ENCODE results near the gene MAP2K6.

MAP2K6 gene

DNA sequence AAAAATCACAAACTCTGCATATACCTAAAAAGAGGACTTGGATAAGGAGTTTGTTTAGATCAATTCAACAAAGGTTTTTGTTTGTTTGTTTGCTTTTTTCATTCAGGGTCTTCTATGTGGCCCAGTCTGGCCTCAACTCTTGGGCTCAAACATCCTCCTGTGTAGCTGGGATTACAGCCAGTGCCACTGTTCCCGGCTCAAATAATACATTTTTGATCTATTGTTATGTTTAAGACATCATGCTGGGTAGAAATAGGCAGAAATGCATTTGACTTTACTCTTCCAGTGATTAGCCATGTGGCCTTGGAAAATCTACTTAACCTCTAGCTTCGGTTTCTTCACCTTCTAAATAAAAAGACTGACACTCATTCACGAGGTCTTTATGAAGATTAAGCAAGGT is 11.5 kb downstream of the MAP2K6 start:
- in situ Hi-C loops (cut with MboI; ENCODE audit: low sequenced_read_pairs) = no loop called here

DNA sequence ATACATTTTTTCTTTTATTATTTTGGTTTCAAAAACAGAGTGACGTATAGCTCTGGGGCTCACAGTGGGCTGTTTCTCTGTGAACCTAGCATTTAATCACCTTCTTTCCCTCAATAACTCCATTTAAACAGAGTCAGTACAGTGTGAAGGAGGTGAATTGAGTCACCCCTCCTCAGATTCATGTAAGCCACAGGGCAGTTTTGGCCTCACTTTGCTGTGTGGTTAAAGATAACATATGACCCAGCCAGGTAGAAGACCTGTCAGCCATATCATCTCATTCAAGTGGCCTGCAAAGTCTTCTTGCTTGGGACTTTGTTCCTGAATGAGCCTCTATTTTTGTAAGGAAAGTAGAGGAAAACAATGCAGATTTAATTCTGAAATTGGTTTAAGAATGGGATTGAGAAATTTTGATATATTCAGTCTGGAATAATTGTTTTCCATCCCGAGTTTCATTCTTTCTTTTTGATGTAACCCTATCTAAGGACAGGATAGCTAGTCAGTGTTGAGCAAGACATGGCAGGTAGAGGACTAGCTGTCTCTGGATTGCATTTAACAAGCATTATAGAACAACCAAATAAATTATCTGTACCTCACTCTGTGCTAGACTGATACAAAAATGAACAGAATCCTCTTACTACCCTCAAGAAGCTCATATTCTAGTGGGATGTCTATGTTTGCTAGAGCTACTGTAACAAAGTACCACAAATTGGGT is 13.1 kb downstream of the MAP2K6 start:
- in situ Hi-C loops (cut with MboI; ENCODE audit: low sequenced_read_pairs) = no loop called here

DNA sequence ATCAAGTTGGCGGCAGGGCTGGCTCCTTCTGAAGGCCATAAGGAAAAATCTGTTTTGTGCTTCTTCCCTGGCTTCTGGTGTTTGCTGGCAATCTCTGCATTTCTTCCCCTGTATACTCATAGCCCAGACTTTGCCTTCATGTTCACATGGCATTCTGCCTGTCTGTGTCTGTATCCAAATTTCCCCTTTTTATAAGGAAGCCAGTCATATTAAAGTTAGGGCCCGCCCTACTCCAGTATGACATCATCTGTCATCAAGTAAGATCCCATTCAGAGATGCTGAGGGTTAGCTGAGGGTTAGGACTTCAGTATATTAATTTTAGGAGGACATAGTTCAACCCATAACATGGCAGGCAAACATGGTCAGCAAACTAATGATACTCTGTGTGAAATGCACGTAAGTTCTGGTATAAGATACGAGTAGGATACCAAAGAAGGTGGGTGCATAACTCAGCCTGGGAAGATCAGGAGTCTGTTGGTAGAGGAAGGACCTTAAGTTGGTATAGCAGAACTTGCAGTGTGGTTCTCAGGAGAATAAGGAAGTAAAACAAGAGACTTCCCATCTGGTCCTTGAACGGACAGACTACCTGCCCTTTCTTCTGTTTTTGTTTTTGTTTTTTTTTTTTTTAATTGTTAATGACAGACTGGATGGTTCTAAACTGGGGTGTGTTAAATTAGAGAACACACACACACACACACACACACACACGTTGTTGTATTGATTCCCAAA is 13.9 kb downstream of the MAP2K6 start:
- in situ Hi-C loops (cut with MboI; ENCODE audit: low sequenced_read_pairs) = no loop called here

DNA sequence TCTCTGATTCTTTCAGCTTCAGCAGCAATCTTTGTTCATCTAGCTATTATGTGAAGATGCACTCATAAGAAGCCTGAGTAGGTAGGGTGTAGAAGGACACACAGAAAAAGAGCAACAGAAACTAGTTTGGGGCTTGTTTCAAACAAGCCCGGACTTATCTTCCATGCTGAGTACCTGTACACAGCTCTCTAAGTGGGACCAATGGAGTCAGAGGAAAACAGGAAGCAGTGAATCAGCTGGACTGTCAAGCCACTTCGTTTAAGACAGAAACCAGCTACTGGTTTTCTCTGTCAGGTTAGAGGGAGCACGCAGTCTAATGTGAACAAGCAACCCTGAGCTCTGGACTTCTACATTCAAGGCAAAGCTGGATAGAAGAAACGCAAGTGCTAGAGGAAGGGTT is 16.0 kb downstream of the MAP2K6 start:
- in situ Hi-C loops (cut with MboI; ENCODE audit: low sequenced_read_pairs) = no loop called here

DNA sequence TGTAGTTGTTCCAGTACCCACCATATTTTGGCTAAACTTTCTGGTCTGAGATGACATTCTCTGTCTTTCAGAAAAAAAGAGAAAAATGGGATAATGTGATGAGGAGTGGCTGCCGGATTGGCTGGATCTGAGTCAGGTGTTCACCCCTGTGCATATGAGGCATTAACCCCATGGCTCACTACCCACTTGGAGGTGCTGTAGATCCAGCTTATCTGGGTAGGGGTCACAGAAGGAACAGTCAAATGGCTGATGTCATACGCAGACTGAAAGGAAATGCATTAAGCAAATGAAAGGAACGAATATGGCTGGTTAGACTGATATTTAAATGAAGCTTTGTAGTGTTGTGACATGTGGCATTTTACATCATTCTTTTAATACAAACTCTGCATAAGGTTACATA is 17.3 kb downstream of the MAP2K6 start:
- in situ Hi-C loops (cut with MboI; ENCODE audit: low sequenced_read_pairs) = no loop called here

DNA sequence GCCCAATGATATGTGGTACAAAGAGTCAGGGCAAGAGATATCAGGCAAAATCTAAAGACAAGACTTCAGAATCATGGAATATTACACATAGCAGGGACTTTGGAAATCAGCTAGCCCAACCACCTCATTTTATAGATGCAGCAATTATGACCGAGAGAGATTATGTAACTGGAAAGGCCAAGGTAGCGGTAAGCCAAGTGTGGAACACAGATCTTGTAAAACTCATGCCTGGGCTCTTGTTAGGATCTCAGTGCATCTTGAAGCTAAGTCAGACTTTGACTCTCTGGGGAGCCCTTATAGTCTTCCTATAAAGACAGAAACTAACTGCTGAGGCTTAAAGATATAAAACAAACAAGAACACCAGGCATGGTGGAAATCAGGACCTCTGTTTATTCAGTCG is 18.6 kb downstream of the MAP2K6 start:
- in situ Hi-C loops (cut with MboI; ENCODE audit: low sequenced_read_pairs) = no loop called here

DNA sequence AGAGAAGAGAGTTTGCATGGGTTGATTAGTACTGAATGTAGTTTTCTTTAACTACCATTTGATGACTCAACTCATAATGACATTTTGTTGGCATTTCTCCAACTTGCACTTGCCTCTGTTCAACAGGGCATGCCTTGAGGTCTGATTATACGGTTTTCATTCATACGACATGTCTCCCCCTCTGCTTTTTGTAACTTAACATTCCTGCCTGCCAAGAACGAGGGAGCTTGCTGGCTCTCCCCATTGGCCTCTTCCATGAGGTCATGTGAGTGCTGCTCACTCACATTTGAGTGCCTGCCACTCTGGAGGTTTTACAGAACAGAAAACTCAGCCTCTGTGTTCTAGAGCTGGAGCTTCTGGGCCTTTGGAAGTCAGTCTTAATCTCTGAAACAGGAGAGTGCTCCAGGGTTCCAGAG is 19.7 kb downstream of the MAP2K6 start:
- in situ Hi-C loops (cut with MboI; ENCODE audit: low sequenced_read_pairs) = no loop called here

DNA sequence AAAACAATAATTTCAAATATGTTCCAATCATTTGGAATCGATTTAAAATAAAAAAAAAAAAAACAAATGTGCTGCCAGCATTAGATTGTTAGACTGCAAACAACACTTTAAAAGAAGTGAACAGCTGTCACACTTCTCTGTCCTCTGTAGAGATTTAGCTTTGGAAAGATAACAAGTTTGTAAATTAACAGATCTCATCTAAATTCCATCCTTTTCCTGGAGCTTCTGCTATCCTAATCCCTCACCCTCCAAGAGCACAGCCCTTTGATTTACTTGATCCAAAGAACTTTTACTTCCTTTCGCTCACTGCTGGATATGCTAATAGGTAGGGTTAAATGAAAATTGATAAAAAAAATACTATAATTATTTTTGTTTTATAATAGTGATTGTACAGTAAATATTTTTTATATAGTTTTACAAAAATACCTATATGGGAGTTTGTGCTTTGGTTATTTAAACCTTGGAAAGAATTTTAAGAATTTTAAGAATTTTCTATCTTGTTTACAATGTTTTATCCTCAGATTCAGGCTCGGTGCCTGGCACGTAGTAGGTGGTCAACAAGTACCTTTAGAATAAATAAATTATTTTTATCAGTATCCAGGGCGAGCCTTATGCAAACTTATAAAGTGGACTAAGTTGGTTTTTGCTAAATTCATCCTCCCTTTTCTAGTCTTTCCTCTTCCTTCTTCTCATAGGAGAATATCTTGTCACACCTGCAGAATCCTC is 21.6 kb downstream of the MAP2K6 start:
- in situ Hi-C loops (cut with MboI; ENCODE audit: low sequenced_read_pairs) = no loop called here

DNA sequence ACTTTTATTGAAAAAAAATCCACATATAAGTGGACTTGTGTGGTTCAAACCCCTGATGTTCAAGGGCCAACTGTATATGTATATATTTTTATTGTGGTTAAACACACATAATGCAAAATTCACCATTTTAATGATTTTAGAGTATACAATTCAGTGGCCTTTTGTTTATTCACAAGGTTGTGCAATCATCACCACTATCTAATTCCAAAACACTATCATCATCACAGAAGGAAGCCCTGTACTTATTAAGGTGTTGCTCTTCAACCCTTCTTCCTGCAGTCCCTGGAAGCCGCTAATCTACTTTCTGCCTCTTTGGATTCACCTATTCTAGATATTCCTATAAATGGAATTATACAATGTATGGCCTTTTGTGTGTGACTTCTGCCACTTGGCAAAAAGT is 23.0 kb downstream of the MAP2K6 start:
- in situ Hi-C loops (cut with MboI; ENCODE audit: low sequenced_read_pairs) = no loop called here

DNA sequence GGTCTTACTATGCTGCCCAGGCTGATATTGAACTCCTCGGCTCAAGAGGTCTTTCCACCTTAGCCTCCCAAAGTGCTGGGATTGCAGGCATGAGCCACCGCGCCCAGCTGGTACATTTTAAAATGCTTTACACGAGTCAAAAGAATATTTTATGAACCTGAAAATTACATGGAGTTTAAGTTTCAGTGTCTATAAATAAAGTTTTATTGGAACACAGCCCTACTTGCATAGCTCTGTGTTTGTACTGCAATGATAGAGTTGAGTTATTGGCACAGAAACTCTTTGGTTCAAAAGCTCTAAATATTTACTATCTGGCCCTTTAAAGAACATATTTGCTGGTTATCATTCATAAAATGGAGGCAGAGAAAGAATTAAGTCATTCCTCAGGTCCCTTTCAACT is 24.3 kb downstream of the MAP2K6 start:
- in situ Hi-C loops (cut with MboI; ENCODE audit: low sequenced_read_pairs) = no loop called here

DNA sequence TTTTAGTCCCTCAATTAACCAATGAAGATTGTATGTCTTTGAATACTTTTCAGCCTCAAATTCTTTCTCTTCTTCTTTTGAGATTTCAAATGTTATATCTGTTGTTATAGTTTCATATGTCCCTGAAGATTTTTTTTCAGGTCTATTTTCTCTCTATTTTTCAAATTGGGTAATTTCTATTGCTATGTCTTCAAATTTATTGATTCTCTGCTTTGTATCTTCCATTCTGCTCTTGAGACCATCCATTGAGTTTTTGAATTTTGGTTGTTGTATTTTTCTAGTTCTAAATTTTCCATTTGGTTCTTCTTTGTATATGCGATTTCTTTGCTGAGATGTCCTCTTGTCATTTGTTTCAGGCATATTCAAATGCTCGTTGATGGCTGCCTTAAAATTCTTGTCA is 26.7 kb downstream of the MAP2K6 start:
- in situ Hi-C loops (cut with MboI; ENCODE audit: low sequenced_read_pairs) = no loop called here

DNA sequence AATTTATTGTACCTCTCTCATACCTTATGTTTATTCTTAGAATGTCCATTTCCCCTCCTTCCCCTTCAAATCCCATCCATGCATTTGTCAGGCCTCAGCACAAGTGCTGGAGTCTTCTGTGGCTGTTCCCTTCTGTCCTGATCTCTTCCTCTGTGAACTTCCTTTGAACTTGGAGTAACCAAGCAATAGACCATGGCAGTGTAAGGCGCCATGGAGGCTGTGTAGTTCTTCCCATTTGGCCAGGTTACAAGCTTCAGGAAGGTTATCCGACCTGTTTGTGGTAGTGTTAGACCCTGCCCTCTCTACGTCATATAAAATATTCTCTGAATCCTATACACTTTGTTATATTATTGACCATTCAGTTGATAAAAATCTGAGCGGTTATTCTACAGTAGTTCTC is 28.6 kb downstream of the MAP2K6 start:
- in situ Hi-C loops (cut with MboI; ENCODE audit: low sequenced_read_pairs) = no loop called here

DNA sequence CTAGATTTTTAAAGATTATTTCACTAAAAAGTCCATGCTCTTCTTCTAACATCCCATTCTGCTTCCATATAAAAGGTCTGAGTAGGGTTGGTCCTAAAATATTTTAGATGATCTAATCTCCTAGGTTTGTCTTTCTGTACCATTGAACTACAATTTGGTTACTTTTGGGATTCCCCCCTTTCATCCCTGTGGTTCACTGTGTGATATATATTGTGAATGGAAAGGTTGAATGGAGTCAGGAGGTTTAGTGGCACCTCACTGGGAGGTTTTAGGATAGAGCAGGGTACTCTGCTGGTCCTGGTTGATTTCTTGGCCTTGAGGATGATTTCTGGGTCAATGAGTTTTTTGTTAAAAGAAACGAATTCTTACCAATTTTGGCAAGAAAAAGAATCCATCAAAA is 29.5 kb downstream of the MAP2K6 start:
- in situ Hi-C loops (cut with MboI; ENCODE audit: low sequenced_read_pairs) = no loop called here

DNA sequence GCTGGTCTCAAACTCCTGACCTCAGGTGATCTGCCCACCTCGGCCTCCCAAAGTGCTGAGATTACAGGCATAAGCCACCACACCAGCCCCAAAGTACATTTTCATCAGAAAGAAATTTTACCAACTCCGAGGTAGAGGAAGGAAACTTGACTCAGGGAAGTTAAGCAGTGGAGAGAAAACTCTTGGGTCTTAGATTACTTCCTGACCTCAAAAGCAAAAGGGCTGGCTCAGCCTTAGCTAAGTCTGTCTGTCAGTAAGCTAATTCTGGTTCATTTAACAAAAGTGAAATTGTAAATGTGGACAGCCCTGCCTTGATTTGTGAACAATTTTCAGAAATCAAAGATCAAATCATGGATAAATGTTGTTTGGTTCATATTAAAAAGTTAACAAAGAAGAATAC is 30.6 kb downstream of the MAP2K6 start:
- in situ Hi-C loops (cut with MboI; ENCODE audit: low sequenced_read_pairs) = no loop called here

DNA sequence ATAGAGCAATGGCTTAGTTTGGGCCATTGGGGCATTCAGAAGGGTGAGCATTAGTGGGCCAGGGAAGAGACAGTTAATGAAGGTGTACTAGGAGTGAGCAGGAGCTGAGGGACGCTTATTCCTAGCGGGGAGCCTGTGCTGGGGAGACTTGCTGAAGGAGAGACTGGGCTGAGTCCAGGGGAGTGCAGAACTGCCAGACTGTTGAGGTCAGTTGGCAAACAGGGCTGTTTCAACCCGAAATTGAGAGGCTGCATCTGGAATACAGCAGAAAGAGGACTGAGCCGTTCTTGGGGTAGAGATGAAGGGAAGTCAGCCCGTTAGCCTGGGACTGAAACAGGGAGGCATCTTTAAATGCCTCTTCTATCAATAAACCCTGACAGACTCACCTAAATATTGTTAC is 33.2 kb downstream of the MAP2K6 start:
- in situ Hi-C loops (cut with MboI; ENCODE audit: low sequenced_read_pairs) = no loop called here

DNA sequence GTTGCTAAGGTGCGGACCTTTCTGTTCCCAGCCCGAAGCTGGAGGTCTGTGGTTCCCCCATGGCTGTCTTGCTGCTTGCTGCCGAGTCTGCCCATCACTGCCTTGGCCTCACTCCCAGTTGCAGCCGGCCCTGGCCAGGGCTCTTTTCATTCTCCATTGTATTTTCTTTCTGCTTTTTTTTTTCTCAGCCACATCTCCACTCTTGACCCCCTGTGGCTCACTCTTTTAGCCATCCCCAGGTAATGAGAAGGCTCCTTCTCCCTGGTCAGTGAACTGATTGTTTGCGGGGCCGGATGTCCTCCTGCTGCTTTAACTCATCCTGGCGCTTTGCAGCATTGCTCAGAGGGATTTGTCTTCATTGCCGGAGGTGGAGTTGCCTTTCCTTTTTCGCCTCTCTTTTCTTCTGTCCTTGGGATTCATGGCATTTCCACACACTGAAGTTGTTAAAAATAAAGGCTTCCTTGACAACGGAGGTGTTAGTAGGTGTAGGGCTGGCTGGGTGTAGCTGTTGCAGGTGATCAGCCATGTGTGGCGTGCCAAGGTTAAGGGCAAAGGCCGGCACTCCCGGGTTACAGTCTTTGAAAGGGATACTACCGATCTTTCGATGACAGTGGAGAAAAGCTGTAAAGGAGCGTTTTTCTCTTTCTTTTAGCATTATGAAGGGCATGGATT is 34.1 kb downstream of the MAP2K6 start:
- in situ Hi-C loops (cut with MboI; ENCODE audit: low sequenced_read_pairs) = no loop called here

DNA sequence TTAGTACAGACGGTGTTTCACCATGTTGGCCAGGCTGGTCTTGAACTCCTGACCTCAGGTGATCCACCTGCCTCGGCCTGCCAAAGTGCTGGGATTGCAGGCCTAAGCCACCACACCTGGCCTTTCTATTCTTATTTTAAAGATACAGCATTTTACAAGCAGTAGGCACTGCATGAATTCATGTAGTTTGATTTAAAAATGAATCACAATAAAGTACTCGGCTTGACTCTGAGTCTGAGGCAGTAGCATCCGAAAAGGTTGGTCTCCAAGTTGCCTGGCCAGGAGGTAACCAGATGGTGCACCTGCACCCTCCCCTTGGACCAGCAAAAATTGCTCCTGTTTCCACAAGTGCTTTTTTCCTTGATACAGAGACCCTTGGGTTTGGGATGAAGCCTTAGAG is 35.6 kb downstream of the MAP2K6 start:
- in situ Hi-C loops (cut with MboI; ENCODE audit: low sequenced_read_pairs) = no loop called here

DNA sequence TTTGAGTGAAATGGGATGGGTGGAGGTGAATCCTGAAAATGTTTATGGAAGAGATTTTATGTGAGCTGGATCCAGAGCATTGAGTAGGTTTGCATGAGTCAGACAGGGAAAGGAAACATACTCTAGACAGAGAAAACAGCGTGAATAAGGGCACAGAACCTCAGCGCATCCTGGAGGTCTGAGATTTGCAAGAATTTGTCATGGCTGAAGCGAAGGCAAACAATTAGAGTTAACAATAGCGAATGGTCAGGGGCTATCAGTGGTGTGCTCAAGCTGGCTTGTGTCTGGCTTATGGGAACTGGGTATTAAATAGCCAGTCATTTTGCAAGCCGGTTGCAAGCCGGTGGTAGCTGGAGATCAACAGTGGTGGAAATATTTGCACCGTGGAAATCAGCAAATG is 36.4 kb downstream of the MAP2K6 start:
- in situ Hi-C loops (cut with MboI; ENCODE audit: low sequenced_read_pairs) = no loop called here

DNA sequence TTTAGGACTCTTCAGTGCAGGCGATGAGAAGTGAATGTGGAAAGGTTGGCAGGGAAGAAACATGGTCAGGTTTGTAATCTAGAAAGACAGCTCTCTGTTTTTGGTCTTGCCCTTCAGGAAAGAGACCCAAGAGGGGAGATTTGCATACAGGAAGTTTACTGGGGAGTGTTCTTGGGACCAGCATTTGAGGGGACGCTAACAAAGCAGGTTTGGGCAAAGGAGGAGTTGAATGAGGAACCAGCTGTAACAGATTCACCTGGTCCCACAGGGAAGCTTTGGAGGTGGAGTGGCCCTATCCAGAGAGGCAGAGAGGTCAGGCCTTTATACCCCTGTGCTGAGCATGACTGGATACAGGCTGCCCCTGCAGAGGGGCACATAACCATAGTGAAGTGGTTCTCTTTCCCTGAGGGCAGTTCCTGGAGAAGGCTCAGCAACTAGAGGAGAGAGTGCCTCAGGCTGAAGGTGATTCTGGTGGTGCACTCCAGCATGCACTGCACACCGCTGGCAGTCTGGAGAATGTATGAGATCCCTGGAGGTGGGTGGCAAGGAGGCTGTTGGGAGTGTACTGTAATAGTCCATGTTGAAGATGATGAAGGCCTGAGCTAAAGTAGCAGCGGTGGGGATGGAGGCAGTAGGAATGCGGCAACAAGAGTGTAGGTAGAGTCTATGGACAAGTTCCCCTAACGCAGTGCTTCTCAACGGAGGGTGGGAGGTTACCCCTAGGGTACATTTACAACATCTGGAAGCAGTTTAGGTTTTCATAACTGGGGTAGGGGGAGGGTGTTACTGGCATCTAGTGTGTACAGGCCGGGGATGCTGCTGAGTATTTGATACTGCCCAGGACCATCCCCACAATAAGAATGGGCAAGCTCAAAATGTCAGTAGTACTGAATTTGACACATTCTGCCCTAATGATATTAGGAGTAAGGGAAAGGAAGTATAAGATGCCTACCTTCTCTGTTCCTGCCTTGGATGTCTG is 37.2 kb downstream of the MAP2K6 start:
- in situ Hi-C loops (cut with MboI; ENCODE audit: low sequenced_read_pairs) = no loop called here

DNA sequence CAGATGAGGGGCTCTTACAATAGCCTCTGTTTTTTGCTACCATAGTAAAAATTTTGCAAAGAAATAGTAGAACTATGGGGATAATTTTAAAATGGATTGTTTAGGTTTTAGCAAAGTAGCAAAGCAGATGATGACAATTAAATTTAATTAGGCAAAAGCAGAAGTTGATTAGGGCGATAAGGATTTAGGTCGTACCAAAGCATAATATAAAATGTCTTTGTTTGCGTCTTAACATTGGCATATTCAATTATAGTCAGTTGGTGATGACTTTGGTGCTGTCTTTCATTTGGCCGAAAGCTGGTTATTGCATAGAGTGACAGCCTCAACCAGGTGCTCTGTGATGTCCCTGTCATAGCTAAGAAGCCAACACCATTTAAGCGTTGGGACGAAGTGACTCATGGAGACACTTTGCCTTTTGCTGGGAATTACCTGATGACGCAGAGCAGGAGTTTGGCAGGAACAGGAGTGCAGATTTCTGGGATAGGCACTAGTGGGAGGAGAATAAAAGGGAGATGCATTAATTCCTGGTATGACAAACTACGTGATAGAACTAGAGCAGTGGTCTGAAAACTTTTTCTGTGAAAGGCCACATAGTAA is 38.3 kb downstream of the MAP2K6 start:
- in situ Hi-C loops (cut with MboI; ENCODE audit: low sequenced_read_pairs) = no loop called here
